HepG2 (cell line): ENCODE measurements around the gene KLHL33. TPM values are rescaled to one million over a fixed set of nuclear protein-coding genes. Genes with fewer than 3 reads are reported as not detected.

Experiments
- ATAC-seq: fragments of 200-7000 bp; cut with Tn5 transposase; 3 replicates; pipeline ENCODE4 v1.9.1; 2020; ENCODE audit warnings: mild to moderate bottlenecking, moderate library complexity
- BruUV-seq: library from RNA; stranded (reverse); fragments of 400-500 nt; replicated peaks from 2 replicates; lab custom pipeline; 2021; lab: Mats Ljungman, UMichigan
- CTCF ChIA-PET: fragments of 300-600 bp; formaldehyde crosslinking; extraction: SDS; loops from one replicate; lab custom pipeline; 2021; ENCODE audit warnings: low total read pairs, inconsistent platforms, low intra/inter-chr PET ratio; lab: Yijun Ruan, JAX
- POLR2A ChIA-PET: fragments of 350-600 bp; sonication (Branson Sonifier 250); formaldehyde crosslinking; loops from one replicate; lab custom pipeline; 2020; ENCODE audit warnings: antibody characterized with exemption, inconsistent platforms; lab: Yijun Ruan, JAX
- DNase-seq: peaks from one replicate; pipeline ENCODE4 v3.0.0-alpha.2; 2015; ENCODE audit warnings: low spot score
- FAIRE-seq: peaks from 3 replicates; lab custom pipeline; 2011; peaks lifted over from hg19 to GRCh38; lab: Jason Lieb, UNC
- H2AFZ ChIP-seq: one replicate; pipeline ENCODE4 v1.6.1; 2011; ENCODE audit warnings: low read length, inconsistent platforms
- H3K27ac ChIP-seq: fragments of 300-600 bp; 3 replicates; pipeline ENCODE4 v1.8.0; 2011; ENCODE audit warnings: mixed run types, mild to moderate bottlenecking, mixed read lengths, low read length, inconsistent platforms; ENCODE audit not compliant: insufficient read depth; ENCODE audit errors: extremely low read length
- H3K27me3 ChIP-seq, 2 experiments: fragments of 200-600 bp in 1 of 2; 2 replicates in 1 of 2; 3 replicates in 1 of 2; pipeline versions ENCODE4 v1.6.0 to v1.8.0; 2011; ENCODE audit warnings: low read length in 2 of 2, mild to moderate bottlenecking in 2 of 2, moderate library complexity in 2 of 2, inconsistent platforms in 1 of 2; ENCODE audit not compliant: insufficient read depth in 2 of 2, control insufficient read depth in 1 of 2
- H3K36me3 ChIP-seq, 2 experiments: fragments of 200-600 bp in 1 of 2; replicated peaks in 1 of 2; 2 replicates in 1 of 2; 3 replicates in 1 of 2; pipeline versions ENCODE4 v1.5.1 to v1.8.0; 2011; ENCODE audit warnings: low read length in 2 of 2, inconsistent platforms in 1 of 2; ENCODE audit not compliant: insufficient read depth in 2 of 2, control insufficient read depth in 1 of 2
- H3K4me1 ChIP-seq: 2 replicates; pipeline ENCODE4 v1.5.1; 2012; ENCODE audit warnings: low read length, inconsistent platforms; ENCODE audit not compliant: insufficient read depth
- H3K4me2 ChIP-seq: 2 replicates; pipeline ENCODE4 v1.6.0; 2011; ENCODE audit warnings: low read depth, low read length, inconsistent platforms
- H3K4me3 ChIP-seq, 3 experiments: fragments of 200-600 bp in 1 of 3; sonication (generic), shearing (Covaris generic) in 1 of 3; replicated peaks in 1 of 3; 2 replicates each; pipeline ENCODE4 v1.5.1; 2011 to 2016; ENCODE audit warnings: low read length in 3 of 3, inconsistent platforms in 2 of 3, low read depth in 2 of 3, mild to moderate bottlenecking in 2 of 3, control low read depth in 1 of 3, mixed read lengths in 1 of 3; ENCODE audit not compliant: insufficient read depth in 1 of 3
- H3K79me2 ChIP-seq: one replicate; pipeline ENCODE4 v1.6.1; 2011; ENCODE audit warnings: low read length, inconsistent platforms; ENCODE audit not compliant: insufficient read depth
- H3K9ac ChIP-seq: 2 replicates; pipeline ENCODE4 v1.6.0; 2011; ENCODE audit warnings: mild to moderate bottlenecking, low read depth, low read length, inconsistent platforms; ENCODE audit not compliant: insufficient read depth
- H3K9me3 ChIP-seq: 2 replicates; pipeline ENCODE4 v1.5.1; 2012; ENCODE audit warnings: mild to moderate bottlenecking, low read length
- H4K20me1 ChIP-seq: 2 replicates; pipeline ENCODE4 v1.6.0; 2011; ENCODE audit warnings: inconsistent platforms, mild to moderate bottlenecking, low read length, moderate library complexity; ENCODE audit not compliant: insufficient read depth
- ATM ChIP-seq: fragments of 450-650 bp; IDR thresholded peaks from 2 replicates; pipeline ENCODE4 v1.7.1; 2017; ENCODE audit warnings: mild to moderate bottlenecking, borderline replicate concordance
- DPF2 ChIP-seq: sonication (generic); formaldehyde crosslinking; IDR thresholded peaks from 2 replicates; pipeline ENCODE4 v1.4.0; 2020; ENCODE audit warnings: mild to moderate bottlenecking, low read depth, missing genetic modification reagents, borderline replicate concordance
- JARID2 ChIP-seq: sonication (generic); formaldehyde crosslinking; IDR thresholded peaks from 2 replicates; pipeline ENCODE4 v1.8.1; 2023; ENCODE audit warnings: missing genetic modification reagents, inconsistent platforms; ENCODE audit not compliant: insufficient replicate concordance
- KLF15 ChIP-seq: sonication (generic); formaldehyde crosslinking; IDR thresholded peaks from 2 replicates; pipeline ENCODE4 v1.8.1; 2023; ENCODE audit warnings: borderline replicate concordance, mild to moderate bottlenecking, inconsistent platforms, missing genetic modification reagents, mixed read lengths
- MATR3 ChIP-seq: sonication (generic); formaldehyde crosslinking; IDR thresholded peaks from 2 replicates; pipeline ENCODE4 v1.4.0; 2020; ENCODE audit warnings: missing genetic modification reagents
- MIER2 ChIP-seq: IDR thresholded peaks from 2 replicates; pipeline ENCODE4 v1.6.1; 2016; ENCODE audit warnings: missing biosample characterization, missing genetic modification reagents
- NRL ChIP-seq: sonication (generic); formaldehyde crosslinking; IDR thresholded peaks from 2 replicates; pipeline ENCODE4 v1.5.0; 2020; ENCODE audit warnings: missing genetic modification reagents, mild to moderate bottlenecking, moderate library complexity, borderline replicate concordance
- PLSCR1 ChIP-seq: sonication (generic); formaldehyde crosslinking; IDR thresholded peaks from 2 replicates; pipeline ENCODE4 v1.5.0; 2020; ENCODE audit warnings: missing genetic modification reagents, mild to moderate bottlenecking, borderline replicate concordance
- TERF1 ChIP-seq: sonication (generic); formaldehyde crosslinking; IDR thresholded peaks from 2 replicates; pipeline ENCODE4 v1.8.0; 2022; ENCODE audit warnings: mild to moderate bottlenecking, missing genetic modification reagents, moderate library complexity
- TFDP2 ChIP-seq: sonication (generic); formaldehyde crosslinking; IDR thresholded peaks from 2 replicates; pipeline ENCODE4 v1.4.0; 2020; ENCODE audit warnings: missing genetic modification reagents
- ZBTB4 ChIP-seq: sonication (generic); formaldehyde crosslinking; IDR thresholded peaks from 2 replicates; pipeline ENCODE4 v1.4.0; 2020; ENCODE audit warnings: missing genetic modification reagents, mild to moderate bottlenecking, borderline replicate concordance
- ZNF205 ChIP-seq: IDR thresholded peaks from 2 replicates; pipeline ENCODE4 v1.6.1; 2018; ENCODE audit warnings: missing biosample characterization, missing genetic modification reagents
- ZNF280B ChIP-seq: sonication (generic); formaldehyde crosslinking; IDR thresholded peaks from 2 replicates; pipeline ENCODE4 v1.5.0; 2020; ENCODE audit warnings: missing genetic modification reagents, mild to moderate bottlenecking, borderline replicate concordance
- ZNF562 ChIP-seq: sonication (generic); formaldehyde crosslinking; IDR thresholded peaks from 2 replicates; pipeline ENCODE4 v1.8.0; 2022; ENCODE audit warnings: missing genetic modification reagents, borderline replicate concordance
- ZNF589 ChIP-seq: sonication (generic); formaldehyde crosslinking; conservative IDR thresholded peaks from 2 replicates; pipeline ENCODE4 v1.8.0; 2022; ENCODE audit warnings: mild to moderate bottlenecking, moderate library complexity, missing genetic modification reagents
- ZNF605 ChIP-seq: sonication (generic); formaldehyde crosslinking; IDR thresholded peaks from 2 replicates; pipeline ENCODE4 v1.8.0; 2022; ENCODE audit warnings: mild to moderate bottlenecking, missing genetic modification reagents
- WGBS: methylation state at CpG from one replicate; pipeline ENCODE4 v1.1.6; 2017; ENCODE audit warnings: low lambda C conversion rate; 5-methylcytosine and 5-hydroxymethylcytosine counted together
- in situ Hi-C: cut with HindIII; loops from 2 replicates; pipeline ENCODE4 v1.10.0; 2017; ENCODE audit warnings: low pct_unique_long_range_greater_than_20kb; ENCODE audit not compliant: extremely low pct_ligation_motif_present
- intact Hi-C: fragments of 100-400 bp; cut with micrococcal nuclease; formaldehyde crosslinking; loops from one replicate; pipeline ENCODE4 v1.10.0; 2022; ENCODE audit not compliant: unreplicated experiment
- polyA plus RNA-seq, 8 experiments: library from polyadenylated mRNA; depleted of rRNA in 3 of 8; stranded (reverse) in 7 of 8; unstranded in 1 of 8; fragments of >200 nt; fragmentation: Illumina TruSeq in 4 of 8; extraction: Trizol in 4 of 8; gene quantifications; 2 replicates each; pipeline versions ENCODE4 v1.2.1 to v1.2.3, GENCODE V29; 2011 to 2016; ENCODE audit warnings: low read depth in 4 of 8, missing spikeins in 1 of 8, mixed read lengths in 1 of 8; ENCODE audit not compliant: insufficient read depth in 1 of 8
- total RNA-seq, 5 experiments: library from RNA; depleted of rRNA; stranded (reverse); fragments of >200 nt; fragmentation: Illumina TruSeq; extraction: Trizol; gene quantifications; 2 replicates each; pipeline ENCODE4 v1.2.3, GENCODE V29; 2016; ENCODE audit warnings: low read depth in 1 of 5

The KLHL33 gene
- total and polyA plus RNA-seq, 2 of the 13 experiments (the other 11 are each of a cell fraction or from before 2014, with no cell fraction given), result not detected

- in situ Hi-C loops (no loop called here), intact Hi-C loops (no loop called here)
- no peak overlapping the region for H3K9ac ChIP-seq
- H2AFZ ChIP-seq, result no peak overlapping the region
- no peaks in the 10 kb centered on the region for H4K20me1 ChIP-seq
- H3K36me3 ChIP-seq, result peaks cover 3 to 12% of the 10 kb centered on the region in 2 experiments; a peak in 3 of 5 replicates
- BruUV-seq, result no TSS peak
- FAIRE-seq (no peak), ATAC-seq (no peak), DNase-seq (no peak)
- no peak overlapping the region for H3K4me2 ChIP-seq
- no peaks in the 10 kb centered on the region; the same call in 1 of the 2 replicates for H3K4me1 ChIP-seq
- POLR2A ChIA-PET, result interaction anchor here (1.0 to 1.9 kb wide), 3 partner anchors 12 to 57 kb away, joined by 3 to 10 read pairs (median 4); partner anchors contain the start of genes PARP2 and TEP1
- CTCF ChIA-PET, result no interaction called here
- no peaks in the 10 kb centered on the region for H3K9me3 ChIP-seq
- WGBS, result 100% methylated on average over 1 of the region's 1 CpG
- H3K79me2 ChIP-seq, result no peaks in the 10 kb centered on the region
- no peak overlapping the region for H3K4me3 ChIP-seq
- H3K27ac ChIP-seq, result no peak overlapping the region
- no peaks in the 10 kb centered on the region for H3K27me3 ChIP-seq
- no peak for TF ChIP-seq MIER2 (CRISPR knock-in tag)
- no peak for TF ChIP-seq ATM
- no peak for TF ChIP-seq PLSCR1
- TF ChIP-seq ZBTB4, result no peak
- TF ChIP-seq TERF1 (CRISPR knock-in tag), result no peak
- TF ChIP-seq ZNF280B (CRISPR knock-in tag), result no peak
- TF ChIP-seq DPF2 (CRISPR knock-in tag), result no peak
- no peak for TF ChIP-seq MATR3 (CRISPR knock-in tag)
- TF ChIP-seq ZNF205 (CRISPR knock-in tag), result no peak
- TF ChIP-seq KLF15, result no peak
- TF ChIP-seq ZNF605 (CRISPR knock-in tag), result no peak
- TF ChIP-seq TFDP2 (CRISPR knock-in tag), result no peak
- TF ChIP-seq ZNF562 (CRISPR knock-in tag), result no peak
- no peak for TF ChIP-seq ZNF589
- no peak for TF ChIP-seq NRL (CRISPR knock-in tag)
- no peak for TF ChIP-seq JARID2
These were observed 35.4 kb downstream of the KLHL33 start for GRCh38 chr14:20400589-20400964.
